GM12878 (cell line): ENCODE data around the gene USO1. TPM values are rescaled to one million over a fixed set of nuclear protein-coding genes. Genes with fewer than 3 reads are reported as not detected.

ENCODE experiments used
- ATAC-seq: fragments of 200-7000 bp; cut with Tn5 transposase; 3 replicates; pipeline ENCODE4 v1.9.1; 2020; ENCODE audit warnings: mild to moderate bottlenecking, moderate library complexity
- BruUV-seq: library from RNA; stranded (reverse); fragments of 400-500 nt; replicated peaks from 2 replicates; lab custom pipeline; 2021; lab: Mats Ljungman, UMichigan
- CTCF ChIA-PET: fragments of 300-600 bp; sonication (Branson Sonifier 250); formaldehyde crosslinking; extraction: SDS; loops from one replicate; lab custom pipeline; 2021; ENCODE audit warnings: inconsistent platforms; lab: Yijun Ruan, JAX
- POLR2A ChIA-PET: fragments of 350-600 bp; formaldehyde crosslinking; extraction: SDS; loops from one replicate; lab custom pipeline; 2021; ENCODE audit warnings: inconsistent platforms; lab: Charles Lee
- RAD21 ChIA-PET: fragments of 300-600 bp; sonication (Branson Sonifier 250); formaldehyde crosslinking; loops from one replicate; lab custom pipeline; 2023; ENCODE audit warnings: antibody characterized with exemption; ENCODE audit not compliant: unreplicated experiment; lab: Charles Lee
- SMC1A ChIA-PET: fragments of 300-600 bp; sonication (Branson Sonifier 250); formaldehyde crosslinking; loops from one replicate; lab custom pipeline; 2023; ENCODE audit not compliant: unreplicated experiment, uncharacterized antibody; lab: Charles Lee
- DNase-seq: peaks from one replicate; pipeline ENCODE4 v3.0.0-alpha.2; 2011; ENCODE audit warnings: low read depth, low spot score
- FAIRE-seq: peaks from 3 replicates; lab custom pipeline; 2011; peaks lifted over from hg19 to GRCh38; lab: Jason Lieb, UNC
- H2AFZ ChIP-seq: 2 replicates; pipeline ENCODE4 v1.6.0; 2011; ENCODE audit warnings: low read depth, low read length, control low read depth; ENCODE audit not compliant: control insufficient read depth
- H3K27ac ChIP-seq: 2 replicates; pipeline ENCODE4 v1.5.1; 2011; ENCODE audit warnings: control low read depth; ENCODE audit not compliant: control insufficient read depth, insufficient read depth
- H3K27me3 ChIP-seq, 2 experiments: replicated peaks in 1 of 2; 2 replicates each; pipeline versions ENCODE4 v1.6.0 to v1.6.1; 2011; ENCODE audit warnings: low read length in 1 of 2; ENCODE audit not compliant: control insufficient read depth in 2 of 2, insufficient read depth in 2 of 2
- H3K36me3 ChIP-seq, 2 experiments: 2 replicates each; pipeline ENCODE4 v1.5.1; 2011; ENCODE audit warnings: low read length in 1 of 2; ENCODE audit not compliant: control insufficient read depth in 2 of 2, insufficient read depth in 2 of 2
- H3K4me1 ChIP-seq: 2 replicates; pipeline ENCODE4 v1.6.1; 2011; ENCODE audit warnings: mild to moderate bottlenecking, low read length, moderate library complexity, mixed read lengths; ENCODE audit not compliant: control insufficient read depth, insufficient read depth
- H3K4me2 ChIP-seq: 2 replicates; pipeline ENCODE4 v1.6.0; 2011; ENCODE audit warnings: control low read depth; ENCODE audit not compliant: control insufficient read depth, insufficient read depth
- H3K4me3 ChIP-seq: fragments of 200-600 bp; sonication (generic); 2 replicates; pipeline ENCODE4 v1.5.1; 2016
- H3K79me2 ChIP-seq: 2 replicates; pipeline ENCODE4 v1.6.0; 2011; ENCODE audit warnings: low read length; ENCODE audit not compliant: control insufficient read depth, insufficient read depth
- H3K9ac ChIP-seq: 2 replicates; pipeline ENCODE4 v1.8.0; 2011; ENCODE audit warnings: low read length, control low read depth, mixed read lengths; ENCODE audit not compliant: control insufficient read depth, insufficient read depth
- H3K9me3 ChIP-seq: replicated peaks from 3 replicates; pipeline ENCODE4 v1.5.1; 2011; ENCODE audit warnings: mild to moderate bottlenecking, low read length; ENCODE audit not compliant: control insufficient read depth, insufficient read depth
- H4K20me1 ChIP-seq: 2 replicates; pipeline ENCODE4 v1.6.0; 2011; ENCODE audit not compliant: control insufficient read depth, insufficient read depth
- BCL11A ChIP-seq: IDR thresholded peaks from 2 replicates; pipeline ENCODE4 v1.6.1; 2011; ENCODE audit warnings: low read depth, low read length
- BMI1 ChIP-seq: fragments of 450-650 bp; IDR thresholded peaks from 2 replicates; pipeline ENCODE4 v1.6.1; 2016; ENCODE audit warnings: mild to moderate bottlenecking, moderate library complexity, borderline replicate concordance
- HDGF ChIP-seq: fragments of 450-650 bp; IDR thresholded peaks from 2 replicates; pipeline ENCODE4 v1.6.1; 2016; ENCODE audit warnings: antibody characterized with exemption
- IRF3 ChIP-seq: fragments of 450-650 bp; IDR thresholded peaks from 2 replicates; pipeline ENCODE4 v1.6.1; 2014; ENCODE audit warnings: mild to moderate bottlenecking
- NFYB ChIP-seq: IDR thresholded peaks from 2 replicates; pipeline ENCODE4 v1.6.1; 2011; ENCODE audit warnings: low read depth, mild to moderate bottlenecking, low read length, improper control_type of control experiment, moderate library complexity; ENCODE audit not compliant: insufficient read depth
- PAX5 ChIP-seq: IDR thresholded peaks from 2 replicates; pipeline ENCODE4 v1.6.1; 2011; ENCODE audit warnings: low read depth, low read length, borderline replicate concordance
- RAD21 ChIP-seq: IDR thresholded peaks from 2 replicates; pipeline ENCODE4 v1.6.1; 2011; ENCODE audit warnings: mild to moderate bottlenecking, low read depth, low read length, moderate library complexity; ENCODE audit not compliant: insufficient read depth
- RBBP5 ChIP-seq: fragments of 200-600 bp; sonication (generic); conservative IDR thresholded peaks from 2 replicates; pipeline ENCODE4 v1.6.1; 2016
- RUNX3 ChIP-seq: IDR thresholded peaks from 2 replicates; pipeline ENCODE4 v1.6.1; 2012; ENCODE audit warnings: low read length, inconsistent platforms
- ZBED1 ChIP-seq: IDR thresholded peaks from 2 replicates; pipeline ENCODE4 v1.6.1; 2016; ENCODE audit warnings: borderline replicate concordance
- WGBS: methylation state at CpG from one replicate; pipeline ENCODE4 v1.1.6; 2016; ENCODE audit warnings: low lambda C conversion rate; ENCODE audit not compliant: insufficient replicate concordance, insufficient coverage; ENCODE audit errors: missing lambda C conversion rate; 5-methylcytosine and 5-hydroxymethylcytosine counted together
- in situ Hi-C: fragments of 300-500 bp; cut with MboI; formaldehyde crosslinking; loops from 9 replicates; pipeline ENCODE4 v1.14.3; 2018; ENCODE audit warnings: mixed read lengths
- intact Hi-C: fragments of 100-400 bp; cut with micrococcal nuclease; formaldehyde crosslinking; loops from one replicate; pipeline ENCODE4 v1.14.2; 2022; ENCODE audit not compliant: unreplicated experiment
- polyA plus RNA-seq, 11 experiments: library from polyadenylated mRNA; depleted of rRNA in 4 of 11; unstranded in 6 of 11; stranded (reverse) in 5 of 11; fragments of >200 nt; fragmentation: Nextera tagmentation in 4 of 11; fragmentation: Illumina TruSeq in 1 of 11; extraction: Ambion mirVana in 4 of 11; extraction: Trizol in 1 of 11; gene quantifications; 1 replicate in 1 of 11; 2 replicates in 10 of 11; pipeline versions ENCODE4 v1.2.1 to v1.2.3, GENCODE V29; 2011 to 2016; ENCODE audit warnings: inconsistent platforms in 2 of 11, missing spikeins in 2 of 11, low read depth in 1 of 11
- total RNA-seq, 4 experiments: library from RNA; depleted of rRNA in 3 of 4; stranded (reverse); fragments of >200 nt in 3 of 4; fragmentation: Illumina TruSeq in 1 of 4; extraction: Trizol in 1 of 4; gene quantifications; 2 replicates each; pipeline versions ENCODE4 v1.2.1 to v1.2.3, GENCODE V29; 2013 to 2021

The USO1 gene
- total and polyA plus RNA-seq, 10 of the 15 experiments (the other 5 are each of a cell fraction or from before 2014, with no cell fraction given), result 19.4 to 79.7 (median 59.6) TPM

DNA sequence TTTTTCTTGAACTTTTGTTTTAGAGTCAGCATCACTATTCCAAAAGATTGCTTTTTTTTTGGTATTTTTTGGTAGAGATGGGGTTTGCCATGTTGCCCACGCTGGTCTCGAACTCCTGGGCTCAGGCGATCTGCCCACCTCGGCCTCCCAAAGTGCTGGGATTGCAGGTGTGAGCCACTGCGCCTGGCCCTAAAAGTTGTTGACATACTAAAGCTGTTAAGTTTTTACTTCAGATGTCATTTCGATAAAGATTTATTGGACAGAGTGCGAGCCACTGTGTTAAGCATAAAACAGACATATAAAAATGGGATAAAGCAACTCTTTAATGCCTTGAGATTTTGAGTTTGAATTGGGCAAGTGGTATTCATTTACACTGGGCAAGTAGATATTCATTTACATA is 28.3 kb downstream of the USO1 start:
- POLR2A ChIA-PET, result no interaction called here
- BruUV-seq, result no TSS peak

GRCh38 chr4:75769036-75769435 is 44.7 kb downstream of the USO1 start:
- BruUV-seq, result no TSS peak
- no peaks in the 10 kb centered on the region for H3K9me3 ChIP-seq
- no peaks in the 10 kb centered on the region for H3K79me2 ChIP-seq
- DNase-seq (no peak), ATAC-seq (no peak)
- no peaks in the 10 kb centered on the region for H4K20me1 ChIP-seq
- ChIA-PET CTCF (interaction anchor here (0.7 to 2.2 kb wide), 3 partner anchors 21 to 61 kb away, joined by 3 to 4 read pairs (median 3); no protein-coding TSS in a partner anchor), POLR2A (no interaction called here), RAD21 (no interaction called here)
- no peaks in the 10 kb centered on the region for H3K4me1 ChIP-seq
- no peaks in the 10 kb centered on the region for H3K27me3 ChIP-seq
- H3K4me2 ChIP-seq, result no peak overlapping the region
- H3K9ac ChIP-seq, result no peak overlapping the region
- peaks cover 0 to 9% of the 10 kb centered on the region in 2 experiments; a peak in 2 of 4 replicates for H3K36me3 ChIP-seq
- no peak overlapping the region for H3K4me3 ChIP-seq
- in situ Hi-C loops, result no loop called here
- no peak for TF ChIP-seq PAX5
- TF ChIP-seq RUNX3, result no peak
- no peak for TF ChIP-seq IRF3
- no peak for TF ChIP-seq ZBED1
- no peak for TF ChIP-seq BCL11A
- no peak for TF ChIP-seq BMI1
- TF ChIP-seq RBBP5, result no peak
- TF ChIP-seq RAD21, result no peak
- TF ChIP-seq HDGF, result no peak
- TF ChIP-seq, all 136 proteins: peak for 0
- intact Hi-C loops, result no loop called here
- Histone ChIP-seq H3K27ac (no peak overlapping the region), H2AFZ (no peak overlapping the region)
- FAIRE-seq, result no peak
- SMC1A ChIA-PET, result interaction anchor here (1.1 to 1.6 kb wide), 2 partner anchors 8 to 41 kb away, joined by 3 read pairs; no protein-coding TSS in a partner anchor

More for the DNA sequence above, 28.3 kb downstream of the USO1 start:
- Histone ChIP-seq H3K9ac (no peak overlapping the region), H3K9me3 (no peaks in the 10 kb centered on the region), H3K27me3 (no peaks in the 10 kb centered on the region), H2AFZ (no peak overlapping the region), H3K36me3 (peaks cover 1 to 12% of the 10 kb centered on the region in 2 experiments; a peak in 3 of 4 replicates), H3K79me2 (peaks cover 1% of the 10 kb centered on the region), H3K4me1 (no peaks in the 10 kb centered on the region), H3K4me2 (no peak overlapping the region), H3K27ac (no peak overlapping the region), H3K4me3 (no peak overlapping the region), H4K20me1 (no peaks in the 10 kb centered on the region)
- no peak for TF ChIP-seq NFYB
- ChIA-PET RAD21 (no interaction called here), CTCF (interaction anchor here (1.1 to 1.2 kb wide), 2 partner anchors 11 to 13 kb away, joined by 3 read pairs; no protein-coding TSS in a partner anchor), SMC1A (interaction anchor here (0.9 kb wide), 1 partner anchor 22 kb away, joined by 3 read pairs; no protein-coding TSS in a partner anchor)
- FAIRE-seq (no peak), DNase-seq (no peak), ATAC-seq (no peak)
- WGBS, result 100% methylated on average over 7 of the region's 7 CpGs
- intact Hi-C loops (no loop called here), in situ Hi-C loops (no loop called here)
